ENCODE measurements around the gene DHRS9.
"Not testable (repeated sequence)": the region's sequence is repeated elsewhere in the genome, so short reads cannot be mapped to it uniquely, and the experiment has no call there.

DHRS9 gene

GRCh38 chr2:169136428-169136827, 67.1 kb downstream of the DHRS9 start:
- not testable (repeated sequence) for DNase-seq

- DNase-seq = no peak
These were observed 67.6 kb downstream of the DHRS9 start for GRCh38 chr2:169136885-169137534.

GRCh38 chr2:169137924-169138323, 68.6 kb downstream of the DHRS9 start:
- no peak for DNase-seq

GRCh38 chr2:169139145-169139544, 69.8 kb downstream of the DHRS9 start:
- no peak for DNase-seq

DNA sequence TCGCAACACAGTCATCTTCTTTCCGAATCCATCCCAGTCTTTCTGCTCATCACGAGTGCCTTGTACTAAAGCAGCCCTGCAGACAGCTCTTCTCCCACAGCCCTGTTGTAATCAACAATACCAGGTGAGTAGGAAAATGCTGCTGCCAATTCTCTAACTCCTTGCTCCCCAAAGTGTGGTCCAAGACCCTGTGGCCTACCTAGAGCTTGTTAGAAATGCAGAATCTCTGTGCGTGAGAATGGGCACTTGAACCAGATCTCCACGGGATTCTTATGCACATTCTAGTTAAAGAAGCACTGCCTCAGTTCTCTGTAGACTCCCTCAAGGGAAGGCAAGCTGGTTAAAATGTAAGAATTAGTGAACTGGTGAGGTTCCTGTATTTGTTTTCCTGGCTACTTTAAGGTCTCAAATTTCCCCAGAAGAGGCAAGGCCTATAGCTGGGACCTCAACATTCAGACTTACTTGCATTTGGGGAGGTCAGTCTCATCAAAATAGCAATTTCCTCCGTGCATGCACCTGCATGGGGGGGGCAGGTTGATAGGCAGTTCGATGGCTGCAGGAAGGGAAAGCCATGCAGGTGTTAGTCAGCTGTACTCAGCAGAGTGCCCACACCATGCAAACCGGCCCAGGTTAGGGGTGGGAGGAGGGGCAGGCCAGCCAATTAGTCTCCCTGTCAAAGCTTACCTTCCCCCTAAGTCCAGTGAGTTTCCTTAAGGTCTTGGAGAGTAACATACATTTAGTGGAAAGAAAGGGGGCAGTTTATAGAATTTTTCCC, 70.8 kb downstream of the DHRS9 start:
- DNase-seq = no peak

DNA sequence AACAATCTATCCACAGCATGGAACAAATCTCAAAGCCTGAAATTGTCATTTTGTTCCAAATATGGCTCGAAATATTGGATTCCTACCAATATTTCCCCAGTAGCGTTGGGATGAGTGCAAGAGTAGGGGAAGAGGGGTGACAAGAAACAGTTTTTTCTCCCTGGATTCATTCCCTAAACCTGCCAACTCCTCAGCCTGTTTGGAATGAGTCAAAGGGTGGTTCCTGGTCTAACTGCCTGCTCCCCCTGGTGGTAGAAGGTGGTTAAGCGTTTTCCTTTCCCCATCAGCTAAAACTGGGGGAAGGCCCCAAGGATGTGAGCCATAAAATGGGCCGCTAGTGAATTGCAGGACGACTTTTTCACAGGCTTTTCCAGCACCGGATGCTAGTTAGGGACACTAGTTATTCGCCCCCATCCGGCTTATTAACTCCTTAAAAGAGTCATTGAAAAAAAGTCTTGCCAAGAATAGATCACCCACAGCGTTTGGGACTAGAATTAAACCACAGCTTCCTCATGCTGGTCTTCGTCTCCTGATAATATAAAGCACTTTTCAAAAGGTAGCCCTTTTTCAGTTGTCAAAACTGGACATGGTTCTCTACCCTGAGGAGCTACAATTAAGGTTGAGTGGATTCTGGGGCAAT, 72.5 kb downstream of the DHRS9 start:
- peak in 5 of 14 donors; percentile 2 to 35 (median 5) for DNase-seq

DNA sequence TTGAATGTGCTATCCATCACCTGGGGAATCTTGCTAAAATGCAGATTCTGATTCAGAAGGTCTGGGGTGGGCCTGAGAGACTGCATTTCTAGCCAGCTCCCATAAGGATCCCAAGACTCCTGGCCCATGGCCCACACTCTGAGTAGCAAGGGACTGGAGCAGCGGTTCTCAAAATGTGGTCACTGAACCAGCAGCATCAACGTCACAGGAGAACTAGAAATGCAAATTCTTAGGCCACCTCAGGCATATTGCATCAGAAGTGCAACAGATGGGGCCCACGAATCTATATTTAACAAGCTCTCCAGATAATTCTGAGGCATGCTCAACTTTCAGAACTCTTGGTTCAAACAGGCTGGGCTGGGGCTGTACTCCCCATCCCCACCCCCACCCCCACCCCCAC, 74.6 kb downstream of the DHRS9 start:
- no peak for DNase-seq
